HG02623 (cell line): ENCODE measurements around the gene ASCL3.
A peak's percentile ranks its signal among the peaks of the same experiment; 100 is the strongest.
"Not testable (repeated sequence)": the region's sequence is repeated elsewhere in the genome, so short reads cannot be mapped to it uniquely, and the experiment has no call there.

Experiments used
- ATAC-seq: cut with Tn5 transposase; IDR thresholded peaks from one replicate; pipeline ENCODE4 v1.9.1; 2021; ENCODE audit warnings: moderate library complexity; ENCODE audit not compliant: unreplicated experiment

Gene ASCL3

GRCh38 chr11:8911029-8911823, 31.6 kb downstream of the ASCL3 start, which contains the start of gene AKIP1:
Gene AKIP1, plus strand, starts transcription at chr11:8911189. Its CDS starts 261 bp downstream, at chr11:8911450.
- peak; percentile 75 for ATAC-seq

GRCh38 chr11:8910649-8911026, 32.2 kb downstream of the ASCL3 start:
- no peak for ATAC-seq

- ATAC-seq: no peak
Observed at GRCh38 chr11:8908099-8908498, 34.7 kb downstream of the ASCL3 start.

GRCh38 chr11:8907116-8907515, 35.7 kb downstream of the ASCL3 start:
- no peak for ATAC-seq

- ATAC-seq: no peak
Observed at GRCh38 chr11:8905528-8906165, 37.2 kb downstream of the ASCL3 start.

GRCh38 chr11:8899119-8899753, 43.6 kb downstream of the ASCL3 start:
- no peak for ATAC-seq

- not testable (repeated sequence) for ATAC-seq
Observed at GRCh38 chr11:8891185-8891584, 51.6 kb downstream of the ASCL3 start.
